H1 (cell line): ENCODE results near the gene STKLD1. TPM values are rescaled to one million over a fixed set of nuclear protein-coding genes. Genes with fewer than 3 reads are reported as not detected.

Experiments used
- GTF2F1 ChIP-seq: IDR thresholded peaks from 2 replicates; pipeline ENCODE4 v1.6.1; 2012; ENCODE audit warnings: low read depth, low read length, improper control_type of control experiment, borderline replicate concordance
- RAD21 ChIP-seq, 2 experiments: IDR thresholded peaks in 1 of 2; conservative IDR thresholded peaks in 1 of 2; 2 replicates each; pipeline ENCODE4 v1.6.1; 2011; ENCODE audit warnings: low read depth in 2 of 2, low read length in 2 of 2, improper control_type of control experiment in 1 of 2, inconsistent platforms in 1 of 2, mild to moderate bottlenecking in 1 of 2, moderate library complexity in 1 of 2
- TEAD4 ChIP-seq: IDR thresholded peaks from 2 replicates; pipeline ENCODE4 v1.6.1; 2012; ENCODE audit warnings: low read depth, low read length, inconsistent platforms, mixed read lengths
- polyA plus RNA-seq, 7 experiments: library from polyadenylated mRNA; depleted of rRNA in 3 of 7; stranded (reverse) in 5 of 7; unstranded in 2 of 7; fragments of >200 nt in 5 of 7; fragments of 200-250 nt in 2 of 7; gene quantifications; 1 replicate in 5 of 7; 2 replicates in 1 of 7; 4 replicates in 1 of 7; pipeline versions ENCODE4 v1.2.1 to v1.2.3, GENCODE V29; 2011 to 2013; ENCODE audit warnings: missing spikeins in 2 of 7, mixed read lengths in 2 of 7
- total RNA-seq: library from RNA; stranded (reverse); fragmentation: NEBNext Ultra II Directional; extraction: Animal tissue kit (Norgen Biotek cat#: 25700); gene quantifications from 2 replicates; pipeline ENCODE4 v1.2.1, GENCODE V29; 2021
- TF ChIP-seq, protein P1 (sequence below), 3 experiments: IDR thresholded peaks; 1 replicate in 2 of 3; 2 replicates in 1 of 3; pipeline versions ENCODE4 v1.5.1 to v1.6.1; 2011; ENCODE audit warnings: low read length in 3 of 3, mild to moderate bottlenecking in 3 of 3, inconsistent platforms in 2 of 3, low read depth in 1 of 3, moderate library complexity in 1 of 3; ENCODE audit not compliant: insufficient read depth in 1 of 3; ENCODE audit errors: control extremely low read depth in 1 of 3

Gene STKLD1
- total and polyA plus RNA-seq, 2 of the 8 experiments (the other 6 are each of a cell fraction or from before 2014, with no cell fraction given) = 0.26 TPM; not detected in 1

DNA sequence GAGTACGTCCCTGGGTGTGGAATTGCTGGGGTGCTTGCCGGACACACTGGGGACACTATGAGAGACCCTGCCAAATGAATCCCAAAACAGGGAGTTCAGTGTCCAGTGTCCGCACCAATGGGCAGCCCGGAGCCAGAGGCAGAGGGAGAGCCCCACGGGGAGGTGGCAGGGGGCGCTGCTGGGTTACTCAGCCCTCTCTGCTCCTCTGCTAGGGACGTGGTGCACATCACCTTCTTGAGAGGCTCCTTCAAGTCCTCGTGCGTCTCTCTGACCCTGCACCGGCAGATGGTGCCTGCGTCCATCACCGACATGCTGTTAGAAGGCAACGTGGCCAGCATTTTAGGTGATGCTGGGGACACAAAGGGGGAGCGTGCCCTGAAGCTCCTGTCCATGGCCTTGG lies 20.8 kb downstream of the STKLD1 start (continued):
- TF ChIP-seq, protein P1, sequence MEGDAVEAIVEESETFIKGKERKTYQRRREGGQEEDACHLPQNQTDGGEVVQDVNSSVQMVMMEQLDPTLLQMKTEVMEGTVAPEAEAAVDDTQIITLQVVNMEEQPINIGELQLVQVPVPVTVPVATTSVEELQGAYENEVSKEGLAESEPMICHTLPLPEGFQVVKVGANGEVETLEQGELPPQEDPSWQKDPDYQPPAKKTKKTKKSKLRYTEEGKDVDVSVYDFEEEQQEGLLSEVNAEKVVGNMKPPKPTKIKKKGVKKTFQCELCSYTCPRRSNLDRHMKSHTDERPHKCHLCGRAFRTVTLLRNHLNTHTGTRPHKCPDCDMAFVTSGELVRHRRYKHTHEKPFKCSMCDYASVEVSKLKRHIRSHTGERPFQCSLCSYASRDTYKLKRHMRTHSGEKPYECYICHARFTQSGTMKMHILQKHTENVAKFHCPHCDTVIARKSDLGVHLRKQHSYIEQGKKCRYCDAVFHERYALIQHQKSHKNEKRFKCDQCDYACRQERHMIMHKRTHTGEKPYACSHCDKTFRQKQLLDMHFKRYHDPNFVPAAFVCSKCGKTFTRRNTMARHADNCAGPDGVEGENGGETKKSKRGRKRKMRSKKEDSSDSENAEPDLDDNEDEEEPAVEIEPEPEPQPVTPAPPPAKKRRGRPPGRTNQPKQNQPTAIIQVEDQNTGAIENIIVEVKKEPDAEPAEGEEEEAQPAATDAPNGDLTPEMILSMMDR (IDR thresholded peaks at IDR 0.05; ENCODE audit: control extremely low read depth in 1 of 3, insufficient read depth in 1 of 3, low read depth in 1 of 3, low read length in 3 of 3) = peak in 2 of 3 experiments; percentile 76 to 87; a peak in 3 of 4 replicates
- TF ChIP-seq TEAD4 = no peak
- TF ChIP-seq GTF2F1 = no peak
- peak; percentile 53 to 58 for TF ChIP-seq RAD21 (IDR thresholded peaks at IDR 0.05 in 1 of 2, conservative IDR thresholded peaks at IDR 0.05 in 1 of 2; ENCODE audit: low read depth in 2 of 2, low read length in 2 of 2)
